ENCODE data around the gene NT5DC2.

The NT5DC2 gene

DNA sequence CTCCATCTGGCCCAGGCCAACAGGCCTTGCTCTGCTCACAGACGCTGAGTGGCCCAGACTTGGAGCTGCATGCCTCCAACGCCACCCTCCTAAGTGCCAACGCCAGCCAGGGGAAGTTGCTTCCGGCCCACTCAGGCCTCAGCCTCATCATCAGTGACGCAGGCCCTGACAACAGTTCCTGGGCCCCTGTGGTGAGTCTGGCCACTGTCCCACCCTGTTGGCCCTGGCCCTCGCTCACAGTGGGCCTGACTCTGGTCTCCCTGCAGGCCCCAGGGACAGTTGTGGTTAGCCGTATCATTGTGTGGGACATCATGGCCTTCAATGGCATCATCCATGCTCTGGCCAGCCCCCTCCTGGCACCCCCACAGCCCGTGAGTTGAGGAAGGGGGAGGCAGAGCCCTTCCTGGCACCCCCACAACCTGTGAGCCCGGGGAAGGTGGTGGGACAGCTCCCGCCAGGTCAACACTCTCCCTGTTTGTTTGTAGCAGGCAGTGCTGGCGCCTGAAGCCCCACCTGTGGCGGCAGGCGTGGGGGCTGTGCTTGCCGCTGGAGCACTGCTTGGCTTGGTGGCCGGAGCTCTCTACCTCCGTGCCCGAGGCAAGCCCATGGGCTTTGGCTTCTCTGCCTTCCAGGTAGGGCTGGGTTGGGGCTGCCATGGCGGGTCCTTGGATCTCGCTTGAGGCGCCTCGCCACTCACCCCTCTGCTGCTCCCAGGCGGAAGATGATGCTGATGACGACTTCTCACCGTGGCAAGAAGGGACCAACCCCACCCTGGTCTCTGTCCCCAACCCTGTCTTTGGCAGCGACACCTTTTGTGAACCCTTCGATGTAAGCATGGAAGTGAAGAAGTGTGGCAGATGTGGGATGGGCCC lies 10.0 kb downstream of the NT5DC2 start:
- Histone ChIP-seq H3K4me1 (ENCODE audit: insufficient read depth, low read length, poor library complexity, severe bottlenecking) (no peaks in the 10 kb centered on the region), H3F3A (ENCODE audit: low read depth) (no peaks in the 10 kb centered on the region), H3K36me3 (ENCODE audit: insufficient read depth, low read length) (no peaks in the 10 kb centered on the region), H3K9ac (ENCODE audit: low read depth, low read length, poor library complexity, severe bottlenecking) (no peak overlapping the region), H3K4me2 (ENCODE audit: low read depth, low read length, poor library complexity, severe bottlenecking) (no peak overlapping the region), H3K27me3 (ENCODE audit: insufficient read depth, low read length, poor library complexity, severe bottlenecking) (no peaks in the 10 kb centered on the region), H3K9me2 (replicated peaks; ENCODE audit: low read depth, low read length) (no peaks in the 10 kb centered on the region), H2AFZ (ENCODE audit: low read length) (no peak overlapping the region), H3K4me3 (ENCODE audit: low read length, poor library complexity, severe bottlenecking) (no peak overlapping the region), H3K79me2 (ENCODE audit: insufficient read depth, low read length) (no peaks in the 10 kb centered on the region), H4K20me1 (ENCODE audit: insufficient read depth, low read length, poor library complexity, severe bottlenecking) (no peaks in the 10 kb centered on the region), H3K9me3 (ENCODE audit: insufficient read depth, low read depth, low read length) (no peaks in the 10 kb centered on the region)
- TF ChIP-seq, protein P1, sequence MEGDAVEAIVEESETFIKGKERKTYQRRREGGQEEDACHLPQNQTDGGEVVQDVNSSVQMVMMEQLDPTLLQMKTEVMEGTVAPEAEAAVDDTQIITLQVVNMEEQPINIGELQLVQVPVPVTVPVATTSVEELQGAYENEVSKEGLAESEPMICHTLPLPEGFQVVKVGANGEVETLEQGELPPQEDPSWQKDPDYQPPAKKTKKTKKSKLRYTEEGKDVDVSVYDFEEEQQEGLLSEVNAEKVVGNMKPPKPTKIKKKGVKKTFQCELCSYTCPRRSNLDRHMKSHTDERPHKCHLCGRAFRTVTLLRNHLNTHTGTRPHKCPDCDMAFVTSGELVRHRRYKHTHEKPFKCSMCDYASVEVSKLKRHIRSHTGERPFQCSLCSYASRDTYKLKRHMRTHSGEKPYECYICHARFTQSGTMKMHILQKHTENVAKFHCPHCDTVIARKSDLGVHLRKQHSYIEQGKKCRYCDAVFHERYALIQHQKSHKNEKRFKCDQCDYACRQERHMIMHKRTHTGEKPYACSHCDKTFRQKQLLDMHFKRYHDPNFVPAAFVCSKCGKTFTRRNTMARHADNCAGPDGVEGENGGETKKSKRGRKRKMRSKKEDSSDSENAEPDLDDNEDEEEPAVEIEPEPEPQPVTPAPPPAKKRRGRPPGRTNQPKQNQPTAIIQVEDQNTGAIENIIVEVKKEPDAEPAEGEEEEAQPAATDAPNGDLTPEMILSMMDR (conservative IDR thresholded peaks at IDR 0.05; ENCODE audit: low read length), result no peak
- TF ChIP-seq EZH2phosphoT487 (IDR thresholded peaks at IDR 0.05; ENCODE audit: borderline replicate concordance), result no peak

- H3K4me2 ChIP-seq (ENCODE audit: low read depth, low read length, poor library complexity, severe bottlenecking), result no peak overlapping the region
These were observed 10.9 kb downstream of the NT5DC2 start for GRCh38 chr3:52522651-52523251.

GRCh38 chr3:52521881-52522650 lies 11.6 kb downstream of the NT5DC2 start:
- no peaks in the 10 kb centered on the region for H3K36me3 ChIP-seq (ENCODE audit: insufficient read depth, low read length)
- no peaks in the 10 kb centered on the region for H3K27me3 ChIP-seq (ENCODE audit: insufficient read depth, low read length, poor library complexity, severe bottlenecking)
- no peak overlapping the region for H3K4me3 ChIP-seq (ENCODE audit: low read length, poor library complexity, severe bottlenecking)
- H3F3A ChIP-seq (ENCODE audit: low read depth), result no peaks in the 10 kb centered on the region
- H3K9me2 ChIP-seq (replicated peaks; ENCODE audit: low read depth, low read length), result no peaks in the 10 kb centered on the region
- H2AFZ ChIP-seq (ENCODE audit: low read length), result no peak overlapping the region
- H3K4me2 ChIP-seq (ENCODE audit: low read depth, low read length, poor library complexity, severe bottlenecking), result no peak overlapping the region
- no peaks in the 10 kb centered on the region for H3K4me1 ChIP-seq (ENCODE audit: insufficient read depth, low read length, poor library complexity, severe bottlenecking)
- no peaks in the 10 kb centered on the region for H3K79me2 ChIP-seq (ENCODE audit: insufficient read depth, low read length)
- no peak overlapping the region for H3K9ac ChIP-seq (ENCODE audit: low read depth, low read length, poor library complexity, severe bottlenecking)
- TF ChIP-seq EZH2phosphoT487 (IDR thresholded peaks at IDR 0.05; ENCODE audit: borderline replicate concordance), result no peak
- TF ChIP-seq, protein P1 (conservative IDR thresholded peaks at IDR 0.05; ENCODE audit: low read length), result no peak
- no peaks in the 10 kb centered on the region for H3K9me3 ChIP-seq (ENCODE audit: insufficient read depth, low read depth, low read length)
- H4K20me1 ChIP-seq (ENCODE audit: insufficient read depth, low read length, poor library complexity, severe bottlenecking), result no peaks in the 10 kb centered on the region

More at GRCh38 chr3:52522651-52523251, 10.9 kb downstream of the NT5DC2 start:
- H3K36me3 ChIP-seq (ENCODE audit: insufficient read depth, low read length), result no peaks in the 10 kb centered on the region
- TF ChIP-seq EZH2phosphoT487 (IDR thresholded peaks at IDR 0.05; ENCODE audit: borderline replicate concordance), result no peak
- TF ChIP-seq, protein P1 (conservative IDR thresholded peaks at IDR 0.05; ENCODE audit: low read length), result no peak
- no peaks in the 10 kb centered on the region for H3K27me3 ChIP-seq (ENCODE audit: insufficient read depth, low read length, poor library complexity, severe bottlenecking)
- H3K4me1 ChIP-seq (ENCODE audit: insufficient read depth, low read length, poor library complexity, severe bottlenecking), result no peaks in the 10 kb centered on the region
- H3K4me3 ChIP-seq (ENCODE audit: low read length, poor library complexity, severe bottlenecking), result no peak overlapping the region
- H3K9ac ChIP-seq (ENCODE audit: low read depth, low read length, poor library complexity, severe bottlenecking), result no peak overlapping the region
- no peaks in the 10 kb centered on the region for H4K20me1 ChIP-seq (ENCODE audit: insufficient read depth, low read length, poor library complexity, severe bottlenecking)
- no peak overlapping the region for H2AFZ ChIP-seq (ENCODE audit: low read length)
- no peaks in the 10 kb centered on the region for H3K79me2 ChIP-seq (ENCODE audit: insufficient read depth, low read length)
- H3K9me3 ChIP-seq (ENCODE audit: insufficient read depth, low read depth, low read length), result no peaks in the 10 kb centered on the region
- no peaks in the 10 kb centered on the region for H3K9me2 ChIP-seq (replicated peaks; ENCODE audit: low read depth, low read length)
- H3F3A ChIP-seq (ENCODE audit: low read depth), result no peaks in the 10 kb centered on the region

Data from Loucy (cell line).